Lung (tissue), 12 donors: ENCODE results near the gene GDNF. TPM values are rescaled to one million over a fixed set of nuclear protein-coding genes. Genes with fewer than 3 reads are reported as not detected.

Experiments used
- ATAC-seq: fragments of 200-7000 bp; cut with Tn5 transposase; one replicate; pipeline ENCODE4 v1.9.1; 2020; ENCODE audit warnings: moderate number of reproducible peaks; ENCODE audit not compliant: insufficient read depth, low FRiP score
- DNase-seq, 3 donors: peaks; one replicate each; pipeline ENCODE4 v3.0.0-alpha.2; 2013 to 2017
- H3K27ac ChIP-seq, 2 donors: one replicate each; pipeline ENCODE4 v1.5.1; 2013; ENCODE audit warnings: mild to moderate bottlenecking in 2 of 2, moderate library complexity in 2 of 2, control low read depth in 1 of 2, inconsistent platforms in 1 of 2, low read depth in 1 of 2, low read length in 1 of 2
- H3K27me3 ChIP-seq, 3 donors: one replicate each; pipeline ENCODE4 v1.5.1; 2013; ENCODE audit warnings: low read length in 2 of 3; ENCODE audit not compliant: control insufficient read depth in 3 of 3, insufficient read depth in 3 of 3
- H3K36me3 ChIP-seq, 4 donors: one replicate each; pipeline ENCODE4 v1.5.1; 2013; ENCODE audit warnings: low read length in 4 of 4, mild to moderate bottlenecking in 1 of 4, moderate library complexity in 1 of 4; ENCODE audit not compliant: control insufficient read depth in 4 of 4, insufficient read depth in 4 of 4
- H3K4me1 ChIP-seq, 5 donors: one replicate each; pipeline ENCODE4 v1.5.1; 2013; ENCODE audit warnings: low read length in 5 of 5, mild to moderate bottlenecking in 2 of 5, moderate library complexity in 1 of 5; ENCODE audit not compliant: control insufficient read depth in 5 of 5, insufficient read depth in 5 of 5
- H3K4me3 ChIP-seq: one replicate; pipeline ENCODE4 v1.5.1; 2013; ENCODE audit warnings: mild to moderate bottlenecking, control low read depth, moderate library complexity
- H3K9ac ChIP-seq, 2 donors: one replicate each; pipeline ENCODE4 v1.5.1; 2013; ENCODE audit warnings: low read length in 2 of 2, control low read depth in 1 of 2; ENCODE audit not compliant: insufficient read depth in 1 of 2
- H3K9me3 ChIP-seq, 4 donors: one replicate each; pipeline ENCODE4 v1.5.1; 2013; ENCODE audit warnings: low read length in 3 of 4, mild to moderate bottlenecking in 1 of 4, moderate library complexity in 1 of 4; ENCODE audit not compliant: control insufficient read depth in 4 of 4, insufficient read depth in 3 of 4
- WGBS, 2 donors: extraction: QIAGEN DNeasy Blood & Tissue Kit; methylation state at CpG; one replicate each; pipeline ENCODE4 v1.1.7; 2013; 5-methylcytosine and 5-hydroxymethylcytosine counted together
- polyA plus RNA-seq, 2 donors: library from polyadenylated mRNA; stranded (reverse); fragments of 200-250 nt; gene quantifications; one replicate each; pipeline ENCODE4 v1.2.1, GENCODE V29; 2013
- total RNA-seq, 2 donors: library from RNA; depleted of rRNA in 1 of 2; stranded (reverse); fragments of >200 nt in 1 of 2; gene quantifications; one replicate each; pipeline ENCODE4 v1.2.1, GENCODE V29; 2014 to 2021
- TF ChIP-seq, protein P1 (sequence below): IDR thresholded peaks from 2 replicates; pipeline ENCODE4 v1.5.1; 2012; ENCODE audit warnings: mild to moderate bottlenecking; ENCODE audit errors: control extremely low read depth, extremely low read depth
- donor health status: control.
- donor health status: control.
- donor health status: Bipolar disorder and iron deficiency.
- donor health status: healthy.
- donor health status: DM: yes; HTN: yes; CAD: no.

Gene GDNF
- total and polyA plus RNA-seq, 4 donors: 0.05 TPM; not detected in 3

DNA sequence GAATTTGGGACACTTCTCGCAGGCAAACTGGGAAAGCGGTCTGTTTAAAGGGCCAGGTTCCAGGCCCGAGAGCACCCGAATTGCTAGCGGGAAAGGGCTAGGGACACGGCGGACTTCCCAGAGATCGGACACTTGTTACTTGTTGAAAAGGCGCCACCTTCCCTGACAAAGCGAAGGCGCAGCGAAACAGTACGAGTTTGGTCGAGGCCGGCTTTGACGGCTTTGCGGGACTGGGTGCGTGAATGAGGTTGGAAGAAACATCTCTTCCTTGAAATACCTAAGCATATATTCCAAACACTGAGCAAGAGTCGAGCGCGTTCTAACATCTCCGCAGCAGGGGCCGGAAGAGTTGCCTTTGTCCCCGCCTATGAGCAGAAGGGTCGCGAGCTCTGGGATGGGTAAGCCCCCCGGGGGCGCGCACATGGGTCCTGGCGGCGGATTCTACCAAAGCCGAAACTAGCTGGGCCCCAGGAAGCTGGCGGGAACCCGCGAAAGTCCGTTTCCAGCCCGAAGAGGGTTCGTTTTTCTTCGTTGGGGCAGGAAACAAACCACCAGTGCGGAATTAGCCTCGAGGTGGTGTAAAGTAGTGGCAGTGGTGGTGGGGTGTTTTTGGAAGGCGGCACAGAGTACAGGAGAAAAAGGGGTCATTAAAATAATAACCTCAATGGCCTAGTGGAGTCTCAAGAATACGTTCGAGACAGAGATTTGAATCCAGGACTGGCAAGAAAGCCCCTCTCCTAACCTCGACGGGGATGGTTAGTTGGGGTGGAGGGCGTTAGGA lies 1.5 kb downstream of the GDNF start:
- H3K27me3 ChIP-seq: peaks cover under 1 to 85% (median 85%) of the 10 kb centered on the region in 3 donors
- H3K27ac ChIP-seq: no peak overlapping the region
- H3K9me3 ChIP-seq: peaks cover 0 to 4% (median 0%) of the 10 kb centered on the region in 4 donors
- ATAC-seq: no peak
- TF ChIP-seq, protein P1, sequence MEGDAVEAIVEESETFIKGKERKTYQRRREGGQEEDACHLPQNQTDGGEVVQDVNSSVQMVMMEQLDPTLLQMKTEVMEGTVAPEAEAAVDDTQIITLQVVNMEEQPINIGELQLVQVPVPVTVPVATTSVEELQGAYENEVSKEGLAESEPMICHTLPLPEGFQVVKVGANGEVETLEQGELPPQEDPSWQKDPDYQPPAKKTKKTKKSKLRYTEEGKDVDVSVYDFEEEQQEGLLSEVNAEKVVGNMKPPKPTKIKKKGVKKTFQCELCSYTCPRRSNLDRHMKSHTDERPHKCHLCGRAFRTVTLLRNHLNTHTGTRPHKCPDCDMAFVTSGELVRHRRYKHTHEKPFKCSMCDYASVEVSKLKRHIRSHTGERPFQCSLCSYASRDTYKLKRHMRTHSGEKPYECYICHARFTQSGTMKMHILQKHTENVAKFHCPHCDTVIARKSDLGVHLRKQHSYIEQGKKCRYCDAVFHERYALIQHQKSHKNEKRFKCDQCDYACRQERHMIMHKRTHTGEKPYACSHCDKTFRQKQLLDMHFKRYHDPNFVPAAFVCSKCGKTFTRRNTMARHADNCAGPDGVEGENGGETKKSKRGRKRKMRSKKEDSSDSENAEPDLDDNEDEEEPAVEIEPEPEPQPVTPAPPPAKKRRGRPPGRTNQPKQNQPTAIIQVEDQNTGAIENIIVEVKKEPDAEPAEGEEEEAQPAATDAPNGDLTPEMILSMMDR: no peak
- 2 to 4% methylated on average over 47 of the region's 47 CpGs for WGBS, 2 donors
- H3K9ac ChIP-seq: no peak overlapping the region
- no peak overlapping the region for H3K4me3 ChIP-seq
- peaks cover 2 to 40% (median 12%) of the 10 kb centered on the region in 5 donors for H3K4me1 ChIP-seq
- no peaks in the 10 kb centered on the region for H3K36me3 ChIP-seq
- peak in 1 of 3 donors; percentile 19 for DNase-seq

DNA sequence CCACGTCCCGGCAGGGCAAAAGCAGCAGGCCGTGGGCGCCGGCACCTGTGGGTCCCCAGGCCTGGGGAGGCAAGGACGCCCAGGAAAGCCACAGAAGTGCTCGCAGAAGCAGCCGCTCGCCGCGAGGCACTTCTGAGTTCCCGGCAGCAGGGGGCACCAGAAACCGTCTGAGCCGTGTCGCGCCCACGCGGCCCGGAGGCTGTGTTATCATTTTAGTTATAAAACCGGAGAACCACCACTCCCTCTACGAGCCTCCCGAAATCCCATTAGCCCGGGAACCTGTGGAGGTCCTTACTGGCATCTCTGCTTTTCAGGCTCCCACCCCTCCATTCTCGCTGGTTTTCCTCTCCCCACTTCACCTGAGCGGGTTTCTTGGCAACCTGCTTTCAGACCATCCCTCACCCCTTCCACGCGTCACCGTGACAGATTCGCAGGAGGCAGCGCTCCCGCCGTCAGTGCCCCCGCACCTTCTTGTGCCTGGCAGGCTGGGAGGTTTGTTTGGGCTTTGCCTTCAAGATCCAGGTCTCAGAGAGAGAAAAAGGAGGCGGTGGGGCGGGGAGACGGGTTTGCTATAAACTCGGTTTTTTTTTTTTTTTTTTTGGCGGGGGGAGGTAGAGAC lies 2.3 kb downstream of the GDNF start:
- DNase-seq (peak; percentile 62 to 77 (median 75)), ATAC-seq (peak; percentile 68)
- Histone ChIP-seq H3K27ac (no peak overlapping the region), H3K4me3 (no peak overlapping the region), H3K27me3 (peaks cover 0 to 88% (median 86%) of the 10 kb centered on the region in 3 donors), H3K4me1 (peaks cover 2 to 40% (median 12%) of the 10 kb centered on the region in 5 donors), H3K36me3 (no peaks in the 10 kb centered on the region), H3K9ac (no peak overlapping the region), H3K9me3 (peaks cover 0 to 4% (median 0%) of the 10 kb centered on the region in 4 donors)
- TF ChIP-seq, protein P1: peak; percentile 20
- WGBS, 2 donors: 4 to 5% methylated on average over 35 to 38 of the region's 38 CpGs

DNA sequence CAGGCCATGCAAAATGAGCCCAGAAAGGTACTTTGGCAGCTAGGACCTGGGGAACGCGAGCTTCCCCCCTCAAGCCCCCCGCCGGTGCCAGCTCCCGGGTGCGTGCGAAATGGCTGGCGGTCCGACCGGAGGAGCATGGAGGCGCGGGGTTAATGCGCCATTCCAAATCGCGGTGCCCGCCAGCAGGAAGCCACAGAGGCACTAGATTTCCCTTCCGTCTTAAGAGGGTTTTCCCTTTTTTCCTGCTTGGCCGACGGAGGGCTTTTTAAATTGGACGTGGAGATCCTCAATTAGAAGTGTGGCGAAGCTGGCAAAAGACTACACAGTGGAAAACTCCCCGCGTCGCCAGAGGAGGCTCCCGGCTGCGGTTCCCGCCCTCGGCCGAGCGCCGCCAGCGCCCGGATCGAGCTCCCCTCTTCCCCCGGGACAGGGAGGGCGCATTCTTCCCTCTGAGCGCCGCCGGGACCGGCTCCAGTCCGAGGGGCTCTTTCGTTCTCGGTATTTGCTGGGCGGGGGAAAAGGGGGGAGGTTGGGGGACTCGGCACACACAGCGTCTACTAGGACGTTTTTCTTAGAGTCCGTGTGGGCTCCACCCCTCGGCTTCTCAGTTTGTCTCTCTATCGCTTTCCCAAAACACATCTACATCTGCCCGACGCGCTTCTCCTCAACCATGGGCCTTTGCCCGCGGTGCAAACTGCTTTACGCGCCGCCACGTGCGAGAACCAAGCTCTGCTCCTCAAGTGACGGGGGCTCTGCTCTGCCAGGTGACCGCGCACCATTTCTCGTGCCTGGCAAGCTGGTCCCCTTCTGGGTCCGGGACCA lies 3.0 kb downstream of the GDNF start:
- no peak overlapping the region for H3K27ac ChIP-seq
- H3K9ac ChIP-seq: no peak overlapping the region
- H3K4me1 ChIP-seq: peaks cover 2 to 40% (median 12%) of the 10 kb centered on the region in 5 donors
- TF ChIP-seq, protein P1: no peak
- H3K9me3 ChIP-seq: peaks cover 0 to 4% (median 0%) of the 10 kb centered on the region in 4 donors
- DNase-seq (peak; percentile 30 to 34 (median 31)), ATAC-seq (no peak)
- H3K36me3 ChIP-seq: no peaks in the 10 kb centered on the region
- no peak overlapping the region for H3K4me3 ChIP-seq
- 2 to 3% methylated on average over 60 to 65 of the region's 65 CpGs for WGBS, 2 donors
- peaks cover 0 to 88% (median 86%) of the 10 kb centered on the region in 3 donors for H3K27me3 ChIP-seq
